Neural progenitor cell (in vitro differentiated cells): ENCODE results near the gene SAXO2. TPM values are rescaled to one million over a fixed set of nuclear protein-coding genes. Genes with fewer than 3 reads are reported as not detected.
"Not testable (repeated sequence)": the region's sequence is repeated elsewhere in the genome, so short reads cannot be mapped to it uniquely, and the experiment has no call there.

Source experiments
- DNase-seq: peaks from one replicate; pipeline ENCODE4 v3.0.0-alpha.2; 2016; ENCODE audit warnings: low spot score
- H2AFZ ChIP-seq: fragments of 200-600 bp; sonication (generic); replicated peaks from 2 replicates; pipeline ENCODE4 v1.6.1; 2016; ENCODE audit warnings: antibody characterized with exemption
- H3F3A ChIP-seq: fragments of 200-600 bp; sonication (generic); 2 replicates; pipeline ENCODE4 v1.6.1; 2016; ENCODE audit warnings: antibody characterized with exemption, low read depth
- H3K27ac ChIP-seq: fragments of 200-600 bp; sonication (generic); 2 replicates; pipeline ENCODE4 v1.5.1; 2016; ENCODE audit warnings: mild to moderate bottlenecking
- H3K27me3 ChIP-seq: fragments of 200-600 bp; sonication (generic); 2 replicates; pipeline ENCODE4 v1.6.1; 2016; ENCODE audit warnings: mild to moderate bottlenecking, moderate library complexity
- H3K36me3 ChIP-seq: fragments of 200-600 bp; sonication (generic); 2 replicates; pipeline ENCODE4 v1.5.1; 2016
- H3K4me1 ChIP-seq: fragments of 200-600 bp; sonication (generic); 2 replicates; pipeline ENCODE4 v1.6.1; 2016; ENCODE audit warnings: mixed run types
- H3K4me2 ChIP-seq: fragments of 200-600 bp; sonication (generic); 2 replicates; pipeline ENCODE4 v1.6.1; 2016
- H3K4me3 ChIP-seq: fragments of 200-600 bp; sonication (generic); 2 replicates; pipeline ENCODE4 v1.5.1; 2016
- H3K79me2 ChIP-seq: fragments of 200-600 bp; sonication (generic); 2 replicates; pipeline ENCODE4 v1.6.1; 2016; ENCODE audit warnings: low read depth
- H3K9ac ChIP-seq: fragments of 200-600 bp; sonication (generic); 2 replicates; pipeline ENCODE4 v1.6.1; 2016
- H3K9me3 ChIP-seq: fragments of 200-600 bp; sonication (generic); 2 replicates; pipeline ENCODE4 v1.5.1; 2016; ENCODE audit warnings: low read depth
- H4K20me1 ChIP-seq: fragments of 200-600 bp; sonication (generic); 2 replicates; pipeline ENCODE4 v1.6.1; 2016; ENCODE audit warnings: low read depth
- H3K27ac Mint-ChIP-seq: 3 replicates; pipeline ENCODE4 v1.8.0; 2021; ENCODE audit warnings: mixed read lengths
- H3K27me3 Mint-ChIP-seq: 2 replicates; pipeline ENCODE4 v1.8.0; 2022; ENCODE audit warnings: low read depth, mild to moderate bottlenecking, inconsistent platforms, moderate library complexity, mixed read lengths; ENCODE audit not compliant: insufficient read depth
- H3K36me3 Mint-ChIP-seq: 3 replicates; pipeline ENCODE4 v1.8.0; 2021; ENCODE audit warnings: mixed read lengths
- H3K4me1 Mint-ChIP-seq: 3 replicates; pipeline ENCODE4 v1.8.0; 2021; ENCODE audit warnings: mixed read lengths
- H3K4me3 Mint-ChIP-seq: 3 replicates; pipeline ENCODE4 v1.8.0; 2021; ENCODE audit warnings: mild to moderate bottlenecking, moderate library complexity, mixed read lengths
- H3K9me3 Mint-ChIP-seq: 3 replicates; pipeline ENCODE4 v1.8.0; 2020; ENCODE audit warnings: mixed read lengths
- EZH2 ChIP-seq: fragments of 200-600 bp; sonication (generic); IDR thresholded peaks from 2 replicates; pipeline ENCODE4 v1.6.1; 2017; ENCODE audit warnings: antibody characterized with exemption, mild to moderate bottlenecking, moderate library complexity
- EZH2phosphoT487 ChIP-seq: fragments of 200-600 bp; sonication (generic); IDR thresholded peaks from 2 replicates; pipeline ENCODE4 v1.6.1; 2017; ENCODE audit warnings: antibody characterized with exemption
- total RNA-seq: library from RNA; depleted of rRNA; stranded (reverse); fragments of >200 nt; gene quantifications from 2 replicates; pipeline ENCODE4 v1.2.3, GENCODE V29; 2015; ENCODE audit warnings: low replicate concordance
- TF ChIP-seq, protein P1 (sequence below): fragments of 200-600 bp; sonication (generic); IDR thresholded peaks from 2 replicates; pipeline ENCODE4 v1.5.1; 2017; ENCODE audit warnings: antibody characterized with exemption, mild to moderate bottlenecking

The SAXO2 gene
- total RNA-seq, 1 donor from 2014 or later = 0.06 TPM

DNA sequence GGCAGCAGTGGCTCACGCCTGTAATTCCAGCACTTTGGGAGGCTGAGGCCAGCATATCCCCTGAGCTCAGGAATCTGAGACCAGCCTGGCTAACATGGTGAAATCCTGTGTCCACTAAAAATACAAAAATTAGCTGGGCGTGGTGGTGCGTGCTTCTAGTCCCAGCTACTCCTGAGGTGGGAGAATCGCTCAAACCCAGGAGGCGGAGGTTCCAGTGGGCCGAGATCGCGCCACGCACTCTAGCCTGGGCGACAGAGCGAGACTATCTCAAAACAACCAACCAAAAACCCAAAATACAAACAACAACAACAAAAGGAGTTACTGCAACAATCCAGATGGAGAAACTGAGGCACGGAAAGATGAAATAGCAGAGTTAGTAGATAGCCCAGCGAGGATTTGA, 35.4 kb downstream of the SAXO2 start:
- Histone ChIP-seq H3K4me2 (no peak overlapping the region), H3K4me3 (no peak overlapping the region), H3K27ac (no peak overlapping the region), H2AFZ (no peak overlapping the region), H3K9ac (no peak overlapping the region), H3K36me3 (no peaks in the 10 kb centered on the region), H3K27me3 (no peaks in the 10 kb centered on the region), H3F3A (no peaks in the 10 kb centered on the region), H4K20me1 (no peaks in the 10 kb centered on the region), H3K4me1 (peaks cover 12% of the 10 kb centered on the region), H3K79me2 (no peaks in the 10 kb centered on the region), H3K9me3 (no peaks in the 10 kb centered on the region)
- Mint-ChIP-seq H3K9me3 (no peaks in the 10 kb centered on the region), H3K27me3 (peaks cover 3% of the 10 kb centered on the region), H3K4me3 (no peak overlapping the region), H3K4me1 (peaks cover 13% of the 10 kb centered on the region), H3K36me3 (no peaks in the 10 kb centered on the region), H3K27ac (no peak overlapping the region)
- TF ChIP-seq EZH2phosphoT487 (no peak), EZH2 (no peak)
- TF ChIP-seq, protein P1, sequence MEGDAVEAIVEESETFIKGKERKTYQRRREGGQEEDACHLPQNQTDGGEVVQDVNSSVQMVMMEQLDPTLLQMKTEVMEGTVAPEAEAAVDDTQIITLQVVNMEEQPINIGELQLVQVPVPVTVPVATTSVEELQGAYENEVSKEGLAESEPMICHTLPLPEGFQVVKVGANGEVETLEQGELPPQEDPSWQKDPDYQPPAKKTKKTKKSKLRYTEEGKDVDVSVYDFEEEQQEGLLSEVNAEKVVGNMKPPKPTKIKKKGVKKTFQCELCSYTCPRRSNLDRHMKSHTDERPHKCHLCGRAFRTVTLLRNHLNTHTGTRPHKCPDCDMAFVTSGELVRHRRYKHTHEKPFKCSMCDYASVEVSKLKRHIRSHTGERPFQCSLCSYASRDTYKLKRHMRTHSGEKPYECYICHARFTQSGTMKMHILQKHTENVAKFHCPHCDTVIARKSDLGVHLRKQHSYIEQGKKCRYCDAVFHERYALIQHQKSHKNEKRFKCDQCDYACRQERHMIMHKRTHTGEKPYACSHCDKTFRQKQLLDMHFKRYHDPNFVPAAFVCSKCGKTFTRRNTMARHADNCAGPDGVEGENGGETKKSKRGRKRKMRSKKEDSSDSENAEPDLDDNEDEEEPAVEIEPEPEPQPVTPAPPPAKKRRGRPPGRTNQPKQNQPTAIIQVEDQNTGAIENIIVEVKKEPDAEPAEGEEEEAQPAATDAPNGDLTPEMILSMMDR = no peak
- DNase-seq = no peak

DNA sequence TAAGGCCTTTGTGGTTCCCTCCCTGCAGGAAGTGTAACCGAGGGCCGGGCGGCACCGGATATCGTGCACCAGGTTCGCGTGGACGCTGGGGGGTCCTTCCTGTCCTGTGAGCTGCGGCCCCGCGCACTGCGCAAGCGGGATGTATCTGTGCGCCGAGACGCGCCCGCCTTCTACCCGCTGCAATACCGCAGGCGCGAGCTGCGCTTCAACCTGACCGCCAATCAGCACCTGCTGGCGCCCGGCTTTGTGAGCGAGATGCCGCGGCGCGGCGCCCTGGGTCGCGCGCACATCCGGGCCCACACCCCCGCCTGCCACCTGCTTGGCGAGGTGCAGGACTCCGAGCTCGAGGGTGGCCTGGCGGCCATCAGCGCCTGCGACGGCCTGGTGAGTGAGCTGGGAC, 35.9 kb downstream of the SAXO2 start:
- H3K27ac ChIP-seq = no peak overlapping the region
- no peak overlapping the region for H3K4me2 ChIP-seq
- H3K4me1 Mint-ChIP-seq = peaks cover 13% of the 10 kb centered on the region
- H3K36me3 Mint-ChIP-seq = no peaks in the 10 kb centered on the region
- H3K4me3 ChIP-seq = no peak overlapping the region
- H4K20me1 ChIP-seq = no peaks in the 10 kb centered on the region
- H3K4me3 Mint-ChIP-seq = no peak overlapping the region
- no peaks in the 10 kb centered on the region for H3K36me3 ChIP-seq
- no peak overlapping the region for H2AFZ ChIP-seq
- no peaks in the 10 kb centered on the region for H3K9me3 Mint-ChIP-seq
- no peaks in the 10 kb centered on the region for H3K79me2 ChIP-seq
- no peaks in the 10 kb centered on the region for H3K9me3 ChIP-seq
- peaks cover 12% of the 10 kb centered on the region for H3K4me1 ChIP-seq
- no peak overlapping the region for H3K9ac ChIP-seq
- peaks cover 3% of the 10 kb centered on the region for H3K27me3 Mint-ChIP-seq
- DNase-seq = no peak
- H3K27me3 ChIP-seq = no peaks in the 10 kb centered on the region
- H3F3A ChIP-seq = no peaks in the 10 kb centered on the region
- TF ChIP-seq EZH2phosphoT487 (no peak), EZH2 (no peak)
- TF ChIP-seq, protein P1 = no peak
- no peak overlapping the region for H3K27ac Mint-ChIP-seq

DNA sequence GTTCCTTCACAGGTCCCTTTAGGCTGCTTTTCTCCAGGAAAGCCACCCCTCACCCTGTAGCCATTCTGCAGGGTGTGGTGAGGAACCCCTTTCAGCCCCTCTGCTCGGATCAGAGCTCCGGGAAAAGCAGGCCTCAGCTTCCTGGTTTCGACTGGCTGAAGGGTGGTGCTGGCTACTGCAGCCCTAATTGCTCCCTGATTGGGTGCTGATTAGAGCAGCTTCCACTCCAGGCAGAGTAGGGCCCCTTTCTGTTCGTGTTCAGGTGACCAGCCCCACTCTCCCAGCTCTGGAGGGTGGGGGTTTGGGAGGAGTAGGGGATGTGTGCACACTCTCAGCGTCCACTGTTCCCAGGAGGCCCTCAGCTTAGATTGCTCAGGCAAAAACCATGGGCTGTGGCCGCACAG, 36.9 kb downstream of the SAXO2 start:
- not testable (repeated sequence) for H3K27me3 Mint-ChIP-seq, H3K27ac Mint-ChIP-seq, H3K36me3 Mint-ChIP-seq

DNA sequence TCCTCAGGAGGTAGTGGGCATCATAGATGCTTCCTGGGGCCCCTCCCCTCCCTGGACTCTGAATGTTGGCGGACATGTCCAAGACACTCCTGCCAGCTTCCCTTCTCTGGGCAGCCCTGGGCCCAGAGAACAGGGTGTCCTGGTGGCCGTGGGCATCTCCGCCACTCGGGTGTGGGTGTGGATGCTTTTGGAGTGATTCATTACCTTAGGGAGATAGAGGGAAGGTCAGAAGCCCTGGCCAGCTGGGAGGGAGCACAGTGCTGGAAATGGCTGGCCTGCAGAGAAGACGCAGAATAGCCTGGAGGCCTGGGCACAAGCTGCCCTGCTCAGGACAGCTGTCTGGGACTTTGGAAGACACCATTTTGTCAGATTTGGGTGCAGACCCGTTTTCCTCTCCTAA, 37.7 kb downstream of the SAXO2 start:
- H3K4me2 ChIP-seq, H3K27me3 Mint-ChIP-seq, H3K36me3 ChIP-seq, H3K27ac Mint-ChIP-seq, H3K27me3 ChIP-seq, H3K4me1 ChIP-seq, H3K27ac ChIP-seq, H3K9ac ChIP-seq, H3K4me3 ChIP-seq, H3K79me2 ChIP-seq, H3K9me3 Mint-ChIP-seq, H2AFZ ChIP-seq, H4K20me1 ChIP-seq, DNase-seq, H3K36me3 Mint-ChIP-seq, H3K4me3 Mint-ChIP-seq, H3K4me1 Mint-ChIP-seq, H3K9me3 ChIP-seq, H3F3A ChIP-seq: not testable (repeated sequence)

More for the DNA sequence above, 36.9 kb downstream of the SAXO2 start:
- not testable (repeated sequence) for H3K27me3 ChIP-seq, H3K4me1 ChIP-seq, H3K4me1 Mint-ChIP-seq, H3F3A ChIP-seq, H4K20me1 ChIP-seq, H3K4me3 ChIP-seq, H3K4me2 ChIP-seq, H3K4me3 Mint-ChIP-seq, DNase-seq, H3K36me3 ChIP-seq, H3K27ac ChIP-seq, H3K9me3 Mint-ChIP-seq, H3K9ac ChIP-seq, H3K9me3 ChIP-seq, H3K79me2 ChIP-seq
- peak overlapping the region; percentile 72 for H2AFZ ChIP-seq
